Activated CD4-positive, alpha-beta T cell treated with anti-CD3 and anti-CD28 coated beads, Interleukin-10, Interleukin-2, amounts not matched to agents 100 ng/mL and 50 ng/mL, durations not matched to agents 16 hours and 8 hours (primary cell): Measurements from ENCODE around the gene ITGA7.

Source experiments
- DNase-seq: peaks from one replicate; pipeline ENCODE4 v3.0.0-alpha.2; 2020

Gene ITGA7

GRCh38 chr12:55733021-55733555, 25.4 kb upstream of the ITGA7 start:
- no peak for DNase-seq

- no peak for DNase-seq
Measured at GRCh38 chr12:55732288-55732687, 24.6 kb upstream of the ITGA7 start.

GRCh38 chr12:55729819-55730818, 22.4 kb upstream of the ITGA7 start:
- DNase-seq: peak; percentile 61

- DNase-seq: peak; percentile 84
Measured at GRCh38 chr12:55728939-55729818, 21.5 kb upstream of the ITGA7 start, which contains the start of gene CD63. CD63 (minus strand) TSS chr12:55729009; CDS start chr12:55728341, 668 bp downstream.

- no peak for DNase-seq
Measured at GRCh38 chr12:55728186-55728938, 20.7 kb upstream of the ITGA7 start.

GRCh38 chr12:55727643-55728185, 20.0 kb upstream of the ITGA7 start:
- no peak for DNase-seq

GRCh38 chr12:55726971-55727370, 19.3 kb upstream of the ITGA7 start:
- no peak for DNase-seq

- no peak for DNase-seq
Measured at GRCh38 chr12:55725556-55725955, 17.9 kb upstream of the ITGA7 start.

GRCh38 chr12:55724940-55725309, 17.2 kb upstream of the ITGA7 start:
- no peak for DNase-seq

- peak; percentile 75 for DNase-seq
Measured at GRCh38 chr12:55724226-55724939, 16.7 kb upstream of the ITGA7 start.

GRCh38 chr12:55723516-55724225, 16.0 kb upstream of the ITGA7 start:
- DNase-seq: no peak

- DNase-seq: no peak
Measured at GRCh38 chr12:55722948-55723347, 15.2 kb upstream of the ITGA7 start.

GRCh38 chr12:55721601-55722213, 14.0 kb upstream of the ITGA7 start:
- DNase-seq: no peak

- DNase-seq: no peak
Measured at GRCh38 chr12:55720894-55721444, 13.3 kb upstream of the ITGA7 start.

- DNase-seq: no peak
Measured at GRCh38 chr12:55720071-55720564, 12.4 kb upstream of the ITGA7 start, which contains the start of gene RDH5. RDH5 (plus strand) TSS chr12:55720393; CDS start chr12:55721185, 792 bp downstream.

- no peak for DNase-seq
Measured at GRCh38 chr12:55719371-55719770, 11.7 kb upstream of the ITGA7 start.

GRCh38 chr12:55718624-55719275, 11.0 kb upstream of the ITGA7 start:
- DNase-seq: no peak

GRCh38 chr12:55718015-55718414, 10.3 kb upstream of the ITGA7 start:
- DNase-seq: no peak
